ENCODE data around the gene NUDT17.

DNA sequence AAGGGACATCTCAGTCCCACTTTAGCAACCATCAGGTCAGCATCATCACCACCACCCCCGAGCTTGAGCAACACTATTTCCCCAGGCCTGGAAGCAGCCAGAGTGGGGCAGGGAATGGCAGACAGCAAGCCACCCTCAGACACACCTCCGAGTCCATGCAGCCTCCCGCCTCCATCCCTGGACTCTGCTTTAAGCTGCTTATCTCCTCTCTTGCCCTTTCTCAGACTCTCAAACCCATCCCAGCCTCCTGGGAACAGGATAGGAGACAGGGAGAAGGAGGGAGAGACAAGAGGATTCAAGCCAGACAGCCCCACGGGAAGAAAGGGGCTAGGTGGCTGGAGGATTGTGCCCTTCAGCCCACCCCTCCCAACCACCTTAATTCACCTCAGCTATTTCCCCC lies 11.7 kb downstream of the NUDT17 start:
- TF ChIP-seq, protein P1, sequence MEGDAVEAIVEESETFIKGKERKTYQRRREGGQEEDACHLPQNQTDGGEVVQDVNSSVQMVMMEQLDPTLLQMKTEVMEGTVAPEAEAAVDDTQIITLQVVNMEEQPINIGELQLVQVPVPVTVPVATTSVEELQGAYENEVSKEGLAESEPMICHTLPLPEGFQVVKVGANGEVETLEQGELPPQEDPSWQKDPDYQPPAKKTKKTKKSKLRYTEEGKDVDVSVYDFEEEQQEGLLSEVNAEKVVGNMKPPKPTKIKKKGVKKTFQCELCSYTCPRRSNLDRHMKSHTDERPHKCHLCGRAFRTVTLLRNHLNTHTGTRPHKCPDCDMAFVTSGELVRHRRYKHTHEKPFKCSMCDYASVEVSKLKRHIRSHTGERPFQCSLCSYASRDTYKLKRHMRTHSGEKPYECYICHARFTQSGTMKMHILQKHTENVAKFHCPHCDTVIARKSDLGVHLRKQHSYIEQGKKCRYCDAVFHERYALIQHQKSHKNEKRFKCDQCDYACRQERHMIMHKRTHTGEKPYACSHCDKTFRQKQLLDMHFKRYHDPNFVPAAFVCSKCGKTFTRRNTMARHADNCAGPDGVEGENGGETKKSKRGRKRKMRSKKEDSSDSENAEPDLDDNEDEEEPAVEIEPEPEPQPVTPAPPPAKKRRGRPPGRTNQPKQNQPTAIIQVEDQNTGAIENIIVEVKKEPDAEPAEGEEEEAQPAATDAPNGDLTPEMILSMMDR (IDR thresholded peaks at IDR 0.05), result no peak
- no peak for TF ChIP-seq POLR2A (IDR thresholded peaks at IDR 0.05)
